ENCODE measurements around the gene PARD3. TPM values are rescaled to one million over a fixed set of nuclear protein-coding genes. Genes with fewer than 3 reads are reported as not detected.

The PARD3 gene
- total RNA-seq, 2 experiments from 2014 or later, result 0.53 to 0.71 TPM

- Mint-ChIP-seq H3K4me1 (ENCODE audit: low read depth) (no peaks in the 10 kb centered on the region), H3K27me3 (no peaks in the 10 kb centered on the region), H3K4me3 (no peak overlapping the region), H3K27ac (no peak overlapping the region), H3K36me3 (ENCODE audit: low read depth) (no peaks in the 10 kb centered on the region), H3K9me3 (no peaks in the 10 kb centered on the region)
- Histone ChIP-seq H3K27ac (ENCODE audit: low read depth in 1 of 2, low read length in 2 of 2) (no peak overlapping the region), H3K9me3 (ENCODE audit: control insufficient read depth in 1 of 2, insufficient read depth in 1 of 2, low read length in 2 of 2) (no peaks in the 10 kb centered on the region), H3K27me3 (ENCODE audit: control insufficient read depth in 1 of 2, insufficient read depth in 2 of 2, low read length in 2 of 2) (no peaks in the 10 kb centered on the region), H3K4me1 (ENCODE audit: insufficient read depth, low read length) (no peaks in the 10 kb centered on the region), H3K36me3 (ENCODE audit: insufficient read depth, low read length) (no peaks in the 10 kb centered on the region), H3K4me3 (ENCODE audit: low read length) (no peak overlapping the region)
- TF ChIP-seq CTCF (IDR thresholded peaks at IDR 0.05), result no peak
- POLR2A ChIA-PET, result no interaction called here
- DNase-seq (no peak), ATAC-seq (ENCODE audit: poor library complexity) (no peak)
- intact Hi-C loops (cut with DNase I, micrococcal nuclease), result no loop called here
- CTCF ChIA-PET, result no interaction called here
Observed at GRCh38 chr10:34134602-34135001, 680.5 kb downstream of the PARD3 start.

- Histone ChIP-seq H3K4me1 (ENCODE audit: insufficient read depth, low read length) (no peaks in the 10 kb centered on the region), H3K27me3 (ENCODE audit: control insufficient read depth in 1 of 2, insufficient read depth in 2 of 2, low read length in 2 of 2) (no peaks in the 10 kb centered on the region), H3K4me3 (ENCODE audit: low read length) (no peak overlapping the region), H3K36me3 (ENCODE audit: insufficient read depth, low read length) (no peaks in the 10 kb centered on the region), H3K9me3 (ENCODE audit: control insufficient read depth in 1 of 2, insufficient read depth in 1 of 2, low read length in 2 of 2) (no peaks in the 10 kb centered on the region), H3K27ac (ENCODE audit: low read depth in 1 of 2, low read length in 2 of 2) (no peak overlapping the region)
- H3K36me3 Mint-ChIP-seq (ENCODE audit: low read depth), result no peaks in the 10 kb centered on the region
- TF ChIP-seq CTCF (IDR thresholded peaks at IDR 0.05), result no peak
- H3K4me3 Mint-ChIP-seq, result no peak overlapping the region
- CTCF ChIA-PET, result no interaction called here
- no peaks in the 10 kb centered on the region for H3K9me3 Mint-ChIP-seq
- ATAC-seq (ENCODE audit: poor library complexity) (no peak), DNase-seq (no peak)
- POLR2A ChIA-PET, result no interaction called here
- H3K27me3 Mint-ChIP-seq, result no peaks in the 10 kb centered on the region
- H3K4me1 Mint-ChIP-seq (ENCODE audit: low read depth), result no peaks in the 10 kb centered on the region
- intact Hi-C loops (cut with DNase I, micrococcal nuclease), result no loop called here
- no peak overlapping the region for H3K27ac Mint-ChIP-seq
Observed at GRCh38 chr10:34133406-34133805, 681.7 kb downstream of the PARD3 start.

- intact Hi-C loops (cut with DNase I, micrococcal nuclease), result no loop called here
- no peaks in the 10 kb centered on the region for H3K27me3 Mint-ChIP-seq
- ChIA-PET CTCF (no interaction called here), POLR2A (no interaction called here)
- no peaks in the 10 kb centered on the region for H3K9me3 ChIP-seq (ENCODE audit: control insufficient read depth in 1 of 2, insufficient read depth in 1 of 2, low read length in 2 of 2)
- H3K4me1 ChIP-seq (ENCODE audit: insufficient read depth, low read length), result no peaks in the 10 kb centered on the region
- no peaks in the 10 kb centered on the region for H3K4me1 Mint-ChIP-seq (ENCODE audit: low read depth)
- H3K27ac Mint-ChIP-seq, result no peak overlapping the region
- H3K9me3 Mint-ChIP-seq, result no peaks in the 10 kb centered on the region
- no peaks in the 10 kb centered on the region for H3K36me3 ChIP-seq (ENCODE audit: insufficient read depth, low read length)
- ATAC-seq (ENCODE audit: poor library complexity), result no peak
- no peaks in the 10 kb centered on the region for H3K36me3 Mint-ChIP-seq (ENCODE audit: low read depth)
- no peak for TF ChIP-seq CTCF (IDR thresholded peaks at IDR 0.05)
- no peak for DNase-seq
- H3K27me3 ChIP-seq (ENCODE audit: control insufficient read depth in 1 of 2, insufficient read depth in 2 of 2, low read length in 2 of 2), result no peaks in the 10 kb centered on the region
- no peak overlapping the region for H3K4me3 Mint-ChIP-seq
- no peak overlapping the region for H3K4me3 ChIP-seq (ENCODE audit: low read length)
- H3K27ac ChIP-seq (ENCODE audit: low read depth in 1 of 2, low read length in 2 of 2), result no peak overlapping the region
Observed at GRCh38 chr10:34131152-34131551, 683.9 kb downstream of the PARD3 start.
